Ishikawa (cell line): Measurements from ENCODE around the gene ELAVL3.

Experiments used
- EP300 ChIP-seq: IDR thresholded peaks from 2 replicates; pipeline ENCODE4 v1.6.1; 2012; ENCODE audit warnings: borderline replicate concordance
- TCF12 ChIP-seq: IDR thresholded peaks from 2 replicates; pipeline ENCODE4 v1.6.1; 2012; ENCODE audit warnings: low read depth

- TF ChIP-seq TCF12: no peak
- TF ChIP-seq EP300: no peak
Measured at GRCh38 chr19:11421371-11422098, 59.3 kb downstream of the ELAVL3 start.
